ENCODE measurements around the gene CEACAM1.
"Not testable (repeated sequence)": the region's sequence is repeated elsewhere in the genome, so short reads cannot be mapped to it uniquely, and the experiment has no call there.

The CEACAM1 gene

GRCh38 chr19:42550521-42550920 is 22.2 kb upstream of the CEACAM1 start:
- DNase-seq (ENCODE audit: low read depth); H3K4me3 ChIP-seq (ENCODE audit: low read depth, low read length): not testable (repeated sequence)

- H3K4me3 ChIP-seq (ENCODE audit: low read depth, low read length); DNase-seq (ENCODE audit: low read depth): not testable (repeated sequence)
Measured at GRCh38 chr19:42549067-42549466, 20.8 kb upstream of the CEACAM1 start.

GRCh38 chr19:42548552-42548951 is 20.3 kb upstream of the CEACAM1 start:
- DNase-seq (ENCODE audit: low read depth) = no peak
- no peak overlapping the region for H3K4me3 ChIP-seq (ENCODE audit: low read depth, low read length)

DNA sequence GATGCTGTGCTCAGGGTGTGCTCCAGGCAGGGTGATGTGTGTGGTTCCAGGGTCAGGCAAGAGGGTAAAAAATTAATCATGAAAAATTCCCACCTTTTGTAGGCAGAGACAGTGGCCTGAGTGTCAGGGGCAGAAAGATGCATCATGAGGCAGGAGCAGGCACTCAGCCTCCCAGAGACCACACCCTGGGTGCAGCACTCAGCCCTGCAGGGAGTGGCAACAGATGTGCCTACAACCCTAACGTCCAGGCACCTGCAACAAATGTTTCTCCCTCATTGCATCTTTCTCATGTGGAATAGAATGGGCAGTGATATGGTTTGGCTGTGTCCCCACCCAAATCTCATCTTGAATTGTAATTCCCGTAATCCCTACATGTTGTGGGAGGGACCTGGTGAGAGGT is 19.6 kb upstream of the CEACAM1 start:
- H3K4me3 ChIP-seq (ENCODE audit: low read depth, low read length) = no peak overlapping the region
- no peak for DNase-seq (ENCODE audit: low read depth)

- no peak overlapping the region for H3K4me3 ChIP-seq (ENCODE audit: low read depth, low read length)
- DNase-seq (ENCODE audit: low read depth) = no peak
Measured at GRCh38 chr19:42546831-42547500, 18.7 kb upstream of the CEACAM1 start.

GRCh38 chr19:42544146-42544545 is 15.9 kb upstream of the CEACAM1 start:
- no peak overlapping the region for H3K4me3 ChIP-seq (ENCODE audit: low read depth, low read length)
- no peak for DNase-seq (ENCODE audit: low read depth)

DNA sequence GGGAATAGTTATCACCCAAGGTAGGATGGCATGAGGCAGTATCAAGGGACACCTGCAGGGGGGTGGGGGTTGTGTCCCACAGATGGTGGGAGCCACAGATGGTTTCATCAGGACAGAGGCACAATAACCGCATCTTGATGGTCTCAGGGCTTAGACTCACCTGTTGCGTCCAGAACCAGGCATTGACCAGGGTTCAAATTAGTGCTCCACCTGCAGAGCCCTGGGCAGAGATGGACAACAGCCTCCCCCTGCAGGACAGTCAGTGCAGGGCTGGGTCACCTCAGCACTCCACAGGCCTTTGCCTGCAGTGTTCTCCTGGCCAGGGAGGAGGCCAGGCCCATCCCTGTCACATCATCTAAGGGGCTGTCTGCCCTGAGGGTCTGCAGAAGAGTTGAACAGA is 14.5 kb upstream of the CEACAM1 start:
- H3K4me3 ChIP-seq (ENCODE audit: low read depth, low read length) = no peak overlapping the region
- no peak for DNase-seq (ENCODE audit: low read depth)

DNA sequence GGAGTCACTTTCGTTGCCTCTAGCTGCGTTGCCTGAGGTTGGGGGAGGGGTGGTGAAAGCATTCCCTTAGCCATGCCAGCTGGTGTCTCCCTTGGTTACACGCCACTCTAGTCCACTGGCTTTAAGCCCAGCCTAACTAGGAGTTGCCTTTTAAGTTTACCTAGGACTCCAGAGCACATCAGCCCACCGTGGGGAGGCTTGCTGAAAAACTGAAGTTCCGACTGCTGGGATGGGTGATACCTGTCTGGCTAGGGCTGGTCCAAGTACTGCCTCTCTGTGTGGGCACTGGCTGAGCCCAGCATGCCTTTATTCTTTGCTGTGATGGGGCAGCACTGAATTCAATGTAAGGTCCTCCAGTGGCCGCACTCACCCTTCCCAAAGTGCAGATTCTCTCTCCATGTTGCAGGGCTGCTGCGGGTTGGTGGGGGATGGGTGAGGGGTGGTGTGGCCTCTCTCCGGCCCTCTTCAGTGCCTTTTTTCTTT is 11.8 kb upstream of the CEACAM1 start:
- H3K4me3 ChIP-seq (ENCODE audit: low read depth, low read length) = no peak overlapping the region
- DNase-seq (ENCODE audit: low read depth) = no peak

DNA sequence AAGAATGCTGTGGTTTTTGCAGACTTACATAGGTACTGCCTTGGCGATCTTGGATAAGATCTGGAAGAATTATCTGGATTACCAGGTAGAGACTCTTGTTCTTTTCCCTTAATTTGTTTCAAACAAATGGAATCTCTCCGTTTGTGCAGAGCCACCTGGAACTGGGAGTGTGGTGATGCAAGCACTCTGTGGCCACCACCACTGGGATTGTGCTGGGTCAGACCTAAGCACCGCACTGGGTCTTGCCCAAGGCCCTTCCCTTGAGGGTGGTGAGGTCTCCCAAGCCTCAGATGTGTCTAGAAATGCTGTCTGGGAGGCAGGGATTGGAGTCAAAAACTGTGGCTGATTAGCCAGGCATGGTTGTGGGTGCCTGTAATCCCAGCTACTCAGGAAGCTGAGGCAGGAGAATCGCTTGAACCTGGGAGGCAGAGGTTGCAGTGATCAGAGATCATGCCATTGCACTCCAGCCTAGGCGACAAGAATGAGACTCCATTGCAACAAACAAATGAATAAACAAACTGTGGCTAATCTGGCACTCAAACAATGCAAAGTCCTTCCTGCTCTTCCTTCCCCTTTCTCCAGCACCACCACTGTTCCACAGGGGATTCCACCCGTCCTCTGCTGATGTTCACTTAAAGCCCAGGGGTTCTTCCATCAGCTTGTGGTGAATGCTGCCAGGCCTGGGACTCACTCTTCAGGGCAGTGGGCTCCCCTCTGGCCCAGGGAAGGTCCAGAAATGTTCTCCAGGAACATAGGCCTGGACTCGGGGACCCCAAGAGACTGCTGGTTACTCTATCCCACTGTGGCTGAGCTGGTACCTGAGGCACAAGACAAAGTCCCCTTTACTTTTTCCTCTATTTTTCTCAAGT is 10.8 kb upstream of the CEACAM1 start:
- no peak for DNase-seq (ENCODE audit: low read depth)
- no peak overlapping the region for H3K4me3 ChIP-seq (ENCODE audit: low read depth, low read length)

DNA sequence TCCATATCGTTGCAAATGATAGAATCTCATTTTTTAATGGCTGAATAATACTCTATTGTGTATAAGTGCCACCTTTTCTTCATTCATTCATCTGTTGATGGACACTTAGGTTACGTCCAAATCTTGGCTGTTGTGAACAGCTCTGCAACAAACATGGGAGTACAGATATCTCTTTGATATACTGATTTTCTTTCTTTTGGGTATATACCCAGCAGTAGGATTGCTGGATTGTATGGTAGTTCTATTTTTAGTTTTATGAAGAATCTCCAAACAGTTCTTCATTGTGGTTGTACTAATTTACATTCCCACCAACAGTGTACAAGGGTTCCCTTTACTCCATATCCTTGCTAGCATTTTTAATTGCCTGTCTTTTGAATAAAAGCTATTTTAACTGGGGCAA is 7.0 kb upstream of the CEACAM1 start:
- not testable (repeated sequence) for DNase-seq (ENCODE audit: low read depth); H3K4me3 ChIP-seq (ENCODE audit: low read depth, low read length)

- no peak for DNase-seq (ENCODE audit: low read depth)
Measured at GRCh38 chr19:42534391-42534790, 6.1 kb upstream of the CEACAM1 start.

DNA sequence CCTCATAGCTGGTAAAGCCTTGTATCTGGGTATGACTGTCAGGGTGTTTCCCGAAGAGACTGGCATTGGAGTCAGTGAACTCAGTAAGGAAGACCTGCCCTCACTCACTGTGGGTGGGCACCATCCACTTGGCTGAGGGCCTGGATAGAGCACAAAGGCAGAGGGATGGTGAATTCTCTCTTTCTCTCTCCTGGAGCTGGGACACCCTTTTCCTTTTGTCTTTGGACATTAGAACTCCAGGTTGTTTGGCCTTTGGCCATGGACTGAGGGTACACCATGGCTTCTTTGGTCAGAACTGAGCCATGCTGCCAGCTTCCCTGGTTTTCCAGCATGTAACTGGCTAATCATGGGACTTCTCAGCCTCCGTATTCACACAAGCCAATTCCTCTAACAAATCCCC is 4.6 kb upstream of the CEACAM1 start:
- H3K4me3 ChIP-seq (ENCODE audit: low read depth, low read length) = no peak overlapping the region

More at GRCh38 chr19:42534391-42534790, 6.1 kb upstream of the CEACAM1 start:
- no peak overlapping the region for H3K4me3 ChIP-seq (ENCODE audit: low read depth, low read length)

GRCh38 chr19:42531313-42531712 is 3.0 kb upstream of the CEACAM1 start:
- no peak overlapping the region for H3K4me3 ChIP-seq (ENCODE audit: low read depth, low read length)
- no peak for DNase-seq (ENCODE audit: low read depth)

More for the DNA sequence above, 4.6 kb upstream of the CEACAM1 start:
- no peak for DNase-seq (ENCODE audit: low read depth)

- no peak overlapping the region for H3K4me3 ChIP-seq (ENCODE audit: low read depth, low read length)
- DNase-seq (ENCODE audit: low read depth) = peak; percentile 1
Measured at GRCh38 chr19:42529248-42529764, 1.0 kb upstream of the CEACAM1 start.

DNA sequence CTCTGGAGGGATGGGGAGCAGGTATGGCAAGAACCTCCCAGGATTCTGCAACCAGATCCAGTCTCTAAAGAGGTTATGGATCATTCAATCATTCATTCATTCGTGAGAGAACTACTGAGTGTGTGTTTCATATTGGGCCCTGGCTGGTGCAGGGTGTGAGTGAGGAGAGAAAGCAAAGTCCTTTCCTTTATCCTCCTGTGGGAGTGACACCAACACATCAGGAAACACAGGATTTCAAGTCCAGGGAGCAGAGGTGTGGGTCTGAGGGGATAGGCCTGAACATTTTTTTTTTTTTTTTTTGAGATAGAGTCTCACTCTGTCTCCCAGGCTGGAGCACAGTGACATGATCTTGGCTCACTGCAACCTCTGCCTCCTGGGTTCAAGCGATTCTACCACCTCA is 3.3 kb downstream of the CEACAM1 start:
- no peak for DNase-seq (ENCODE audit: low read depth)
- H3K4me3 ChIP-seq (ENCODE audit: low read depth, low read length) = no peak overlapping the region

- H3K4me3 ChIP-seq (ENCODE audit: low read depth, low read length) = no peak overlapping the region
- no peak for DNase-seq (ENCODE audit: low read depth)
Measured at GRCh38 chr19:42524250-42524649, 4.0 kb downstream of the CEACAM1 start.

DNA sequence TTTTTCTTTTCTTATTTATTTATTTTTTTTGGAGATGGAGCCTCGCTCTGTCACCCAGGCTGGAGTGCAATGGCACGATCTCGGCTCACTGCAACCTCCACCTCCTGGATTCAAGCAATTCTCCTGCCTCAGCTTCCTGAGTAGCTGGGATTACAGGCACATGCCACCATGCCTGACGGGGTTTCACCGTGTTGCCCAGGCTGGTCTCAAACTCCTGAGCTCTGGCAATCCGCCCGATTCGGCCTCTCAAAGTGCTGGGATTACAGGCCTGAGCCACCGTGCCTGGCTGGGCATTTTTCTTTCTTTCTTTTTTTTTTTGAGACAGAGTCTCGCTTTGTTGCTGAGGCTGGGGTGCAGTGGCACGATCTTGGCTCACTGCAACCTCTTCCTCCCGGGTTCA is 6.0 kb downstream of the CEACAM1 start:
- DNase-seq (ENCODE audit: low read depth); H3K4me3 ChIP-seq (ENCODE audit: low read depth, low read length): not testable (repeated sequence)

DNA sequence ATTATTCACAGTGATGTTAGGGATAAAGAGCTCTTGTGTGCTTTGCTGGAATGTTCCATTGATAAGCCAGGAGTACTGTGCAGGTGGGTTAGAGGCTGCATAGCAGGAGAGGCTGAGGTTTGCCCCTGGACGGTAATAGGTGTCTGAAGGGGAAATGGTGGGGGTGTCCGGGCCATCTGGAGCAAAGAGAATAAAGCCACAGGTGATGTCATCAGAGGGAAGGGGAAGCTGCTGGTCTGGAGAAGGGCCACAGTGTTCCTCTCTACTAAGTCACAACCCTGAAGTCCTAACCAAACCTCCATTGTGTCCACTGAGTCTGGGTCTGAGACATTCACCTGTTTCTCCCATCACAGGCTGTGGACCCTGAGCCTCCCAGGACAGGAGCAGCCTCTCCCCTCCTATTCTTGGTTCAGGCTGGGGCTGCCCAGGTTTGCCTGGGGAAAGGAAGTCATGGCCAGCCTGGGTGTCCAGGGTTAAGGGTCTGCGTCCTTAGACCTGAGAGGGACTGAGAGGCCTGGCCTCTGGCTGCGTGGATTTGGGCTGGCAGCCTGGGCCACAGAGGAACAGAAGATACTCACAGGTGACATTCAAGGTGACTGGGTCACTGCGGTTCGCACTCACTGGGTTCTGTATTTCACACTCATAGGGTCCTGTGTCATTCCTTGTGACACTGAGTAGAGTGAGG is 6.8 kb downstream of the CEACAM1 start:
- H3K4me3 ChIP-seq (ENCODE audit: low read depth, low read length) = no peak overlapping the region
- DNase-seq (ENCODE audit: low read depth) = no peak

GRCh38 chr19:42519108-42519507 is 9.2 kb downstream of the CEACAM1 start:
- no peak for DNase-seq (ENCODE audit: low read depth)
- H3K4me3 ChIP-seq (ENCODE audit: low read depth, low read length) = no peak overlapping the region

GRCh38 chr19:42516771-42517170 is 11.5 kb downstream of the CEACAM1 start:
- DNase-seq (ENCODE audit: low read depth) = no peak
- H3K4me3 ChIP-seq (ENCODE audit: low read depth, low read length) = no peak overlapping the region
